A549 treated with AZD9567 at 1 μM for 4 hours (cell line): ENCODE results near the gene MIER2. TPM values are rescaled to one million over a fixed set of nuclear protein-coding genes. Genes with fewer than 3 reads are reported as not detected.

Experiments
- total RNA-seq: library from RNA; stranded (reverse); fragments of 200-300 nt; extraction: Qiagen RNA extraction; gene quantifications from 5 replicates; pipeline ENCODE4 v1.2.3, GENCODE V29; 2022; ENCODE audit not compliant: insufficient read depth

Gene MIER2
- 7.1 to 22.2 TPM (median 20.3 TPM) in 5 replicates for total RNA-seq

GRCh38 chr19:344625-345319 lies at the start of gene MIER2:
MIER2 (minus strand) TSS chr19:344796; CDS start chr19:344782, 14 bp downstream.

GRCh38 chr19:291006-291521 lies 53.5 kb downstream of the MIER2 start, which contains the start of gene PLPP2:
PLPP2 (minus strand) TSS chr19:291403; CDS start chr19:291336, 67 bp downstream.

Other genes starting within 250 kb of the MIER2 start
- gene OR4F17, start 237.7 kb downstream of the MIER2 start, total RNA-seq = not detected in 5 replicates
- 59.4 to 105 TPM (median 93.8 TPM) in 5 replicates for gene PLPP2, start 53.4 kb downstream of the MIER2 start, total RNA-seq
- 0.34 to 0.52 TPM (median 0.46 TPM) in 4 of 5 replicates, not detected in the other for gene C2CD4C, start 64.4 kb upstream of the MIER2 start, total RNA-seq
- gene SHC2, start 116.2 kb upstream of the MIER2 start, total RNA-seq = 0.75 to 1.4 TPM (median 0.95 TPM) in 4 of 5 replicates, not detected in the other
- 0.16 to 0.29 TPM (median 0.24 TPM) in 4 of 5 replicates, not detected in the other for gene MADCAM1, start 151.7 kb upstream of the MIER2 start, total RNA-seq
- 14.2 to 17.3 TPM (median 16.0 TPM) in 5 replicates for gene TPGS1, start 162.7 kb upstream of the MIER2 start, total RNA-seq
- gene CDC34, start 187.0 kb upstream of the MIER2 start, total RNA-seq = 71.1 to 97.1 TPM (median 96.7 TPM) in 5 replicates
- gene GZMM, start 199.3 kb upstream of the MIER2 start, total RNA-seq = 0.26 to 0.62 TPM (median 0.32 TPM) in 4 of 5 replicates, not detected in the other
- gene BSG, start 227.8 kb upstream of the MIER2 start, total RNA-seq = 672 to 739 TPM (median 723 TPM) in 5 replicates
- 26.8 to 36.7 TPM (median 34.9 TPM) in 5 replicates for gene HCN2, start 245.1 kb upstream of the MIER2 start, total RNA-seq